Measurements from ENCODE around the gene CADM1.

DNA sequence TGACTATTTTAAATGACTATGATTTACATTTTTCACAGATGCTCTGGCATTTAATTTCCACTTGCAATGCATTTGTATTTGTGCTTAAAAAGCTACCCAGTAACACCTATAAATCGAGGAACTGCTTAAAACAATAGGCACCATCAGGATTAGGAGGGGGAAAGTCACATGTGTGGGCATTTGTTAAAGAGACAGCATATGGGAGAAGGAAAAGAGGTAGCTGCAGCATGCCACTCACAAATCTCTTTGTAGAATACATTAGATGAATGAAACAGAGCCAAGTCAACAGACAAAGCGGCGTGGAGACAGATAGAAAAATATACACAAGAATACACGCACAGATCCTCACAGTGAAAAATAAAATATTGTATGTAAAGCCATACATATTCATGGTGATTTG is 228.0 kb downstream of the CADM1 start:
- TF ChIP-seq, protein P1, sequence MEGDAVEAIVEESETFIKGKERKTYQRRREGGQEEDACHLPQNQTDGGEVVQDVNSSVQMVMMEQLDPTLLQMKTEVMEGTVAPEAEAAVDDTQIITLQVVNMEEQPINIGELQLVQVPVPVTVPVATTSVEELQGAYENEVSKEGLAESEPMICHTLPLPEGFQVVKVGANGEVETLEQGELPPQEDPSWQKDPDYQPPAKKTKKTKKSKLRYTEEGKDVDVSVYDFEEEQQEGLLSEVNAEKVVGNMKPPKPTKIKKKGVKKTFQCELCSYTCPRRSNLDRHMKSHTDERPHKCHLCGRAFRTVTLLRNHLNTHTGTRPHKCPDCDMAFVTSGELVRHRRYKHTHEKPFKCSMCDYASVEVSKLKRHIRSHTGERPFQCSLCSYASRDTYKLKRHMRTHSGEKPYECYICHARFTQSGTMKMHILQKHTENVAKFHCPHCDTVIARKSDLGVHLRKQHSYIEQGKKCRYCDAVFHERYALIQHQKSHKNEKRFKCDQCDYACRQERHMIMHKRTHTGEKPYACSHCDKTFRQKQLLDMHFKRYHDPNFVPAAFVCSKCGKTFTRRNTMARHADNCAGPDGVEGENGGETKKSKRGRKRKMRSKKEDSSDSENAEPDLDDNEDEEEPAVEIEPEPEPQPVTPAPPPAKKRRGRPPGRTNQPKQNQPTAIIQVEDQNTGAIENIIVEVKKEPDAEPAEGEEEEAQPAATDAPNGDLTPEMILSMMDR (conservative IDR thresholded peaks at IDR 0.05; ENCODE audit: low read depth, low read length), result no peak
- no peak for TF ChIP-seq EZH2 (IDR thresholded peaks at IDR 0.05; ENCODE audit: low read length, unreplicated experiment)
